K562 (cell line): ENCODE measurements around the gene IP6K3. TPM values are rescaled to one million over a fixed set of nuclear protein-coding genes. Genes with fewer than 3 reads are reported as not detected.
A peak's percentile ranks its signal among the peaks of the same experiment; 100 is the strongest.

Source experiments
- DNMT1 ChIP-seq: fragments of 450-650 bp; IDR thresholded peaks from 2 replicates; pipeline ENCODE4 v1.6.1; 2016; ENCODE audit warnings: antibody characterized with exemption, mild to moderate bottlenecking
- NR2F6 ChIP-seq: fragments of 450-650 bp; formaldehyde crosslinking; IDR thresholded peaks from 2 replicates; pipeline ENCODE4 v1.4.0; 2020; ENCODE audit warnings: mild to moderate bottlenecking
- polyA plus RNA-seq, 8 experiments: library from polyadenylated mRNA; depleted of rRNA in 4 of 8; stranded (reverse) in 5 of 8; unstranded in 3 of 8; fragments of >200 nt; fragmentation: Nextera tagmentation in 2 of 8; fragmentation: Illumina TruSeq in 1 of 8; extraction: Ambion mirVana in 2 of 8; extraction: Trizol in 1 of 8; gene quantifications; 2 replicates each; pipeline versions ENCODE4 v1.2.1 to v1.2.3, GENCODE V29; 2011 to 2014; ENCODE audit warnings: inconsistent platforms in 1 of 8, missing spikeins in 1 of 8
- total RNA-seq, 7 experiments: library from RNA; depleted of rRNA in 6 of 7; stranded (reverse); fragments of >200 nt in 6 of 7; fragmentation: Illumina TruSeq in 2 of 7; extraction: Trizol in 2 of 7; gene quantifications; 2 replicates each; pipeline versions ENCODE4 v1.2.1 to v1.2.3, GENCODE V29; 2011 to 2021; ENCODE audit warnings: low replicate concordance in 1 of 7
- TF ChIP-seq, protein P1 (sequence below), 2 experiments: fragments of 450-650 bp; IDR thresholded peaks; 2 replicates each; pipeline ENCODE4 v1.6.1; 2016; ENCODE audit warnings: mild to moderate bottlenecking in 2 of 2, borderline replicate concordance in 1 of 2, low read depth in 1 of 2, moderate library complexity in 1 of 2

Gene IP6K3
- total and polyA plus RNA-seq, 9 of the 15 experiments (the other 6 are each of a cell fraction or from before 2014, with no cell fraction given) = not detected

DNA sequence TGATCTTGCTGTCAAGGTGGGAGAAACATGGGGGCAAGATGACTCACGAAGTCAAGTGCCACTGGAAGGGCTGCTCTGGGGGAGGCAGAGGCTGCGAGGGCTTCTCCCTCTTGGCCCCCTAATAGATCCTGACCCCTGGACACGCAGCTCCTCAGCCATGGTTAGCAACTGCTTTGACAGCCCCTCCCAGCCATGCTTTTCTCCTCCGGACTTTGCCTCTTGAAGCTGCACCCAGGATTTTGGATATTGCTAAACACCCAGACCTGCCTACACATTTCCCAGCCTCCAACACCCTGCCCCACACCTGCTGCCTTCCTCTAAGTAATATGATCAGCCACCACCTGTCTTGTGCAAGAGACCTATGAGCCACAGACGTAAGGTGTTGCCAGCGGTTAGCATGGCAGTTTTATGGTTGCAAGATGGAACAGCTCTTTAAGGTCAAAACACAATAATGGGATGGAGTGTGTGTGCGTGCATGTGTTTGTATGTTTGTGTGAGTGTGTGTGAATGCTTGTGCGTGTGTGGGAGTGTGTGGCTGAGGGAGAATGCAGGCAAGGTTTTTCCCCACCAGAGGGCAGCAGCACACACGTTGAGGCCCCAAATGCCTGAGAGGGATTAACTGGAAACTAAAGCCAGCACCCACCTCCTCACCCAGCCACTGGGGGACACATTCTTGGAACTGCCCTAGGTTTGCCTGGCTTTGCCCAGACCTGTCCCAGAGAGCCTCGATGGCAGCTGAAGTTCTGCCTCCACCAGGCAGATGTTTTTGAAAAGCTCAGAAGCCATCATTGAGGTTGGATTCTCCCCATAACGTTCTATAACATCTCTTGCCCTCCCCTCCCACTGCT, 2.5 kb downstream of the IP6K3 start (continued):
- TF ChIP-seq, protein P1, sequence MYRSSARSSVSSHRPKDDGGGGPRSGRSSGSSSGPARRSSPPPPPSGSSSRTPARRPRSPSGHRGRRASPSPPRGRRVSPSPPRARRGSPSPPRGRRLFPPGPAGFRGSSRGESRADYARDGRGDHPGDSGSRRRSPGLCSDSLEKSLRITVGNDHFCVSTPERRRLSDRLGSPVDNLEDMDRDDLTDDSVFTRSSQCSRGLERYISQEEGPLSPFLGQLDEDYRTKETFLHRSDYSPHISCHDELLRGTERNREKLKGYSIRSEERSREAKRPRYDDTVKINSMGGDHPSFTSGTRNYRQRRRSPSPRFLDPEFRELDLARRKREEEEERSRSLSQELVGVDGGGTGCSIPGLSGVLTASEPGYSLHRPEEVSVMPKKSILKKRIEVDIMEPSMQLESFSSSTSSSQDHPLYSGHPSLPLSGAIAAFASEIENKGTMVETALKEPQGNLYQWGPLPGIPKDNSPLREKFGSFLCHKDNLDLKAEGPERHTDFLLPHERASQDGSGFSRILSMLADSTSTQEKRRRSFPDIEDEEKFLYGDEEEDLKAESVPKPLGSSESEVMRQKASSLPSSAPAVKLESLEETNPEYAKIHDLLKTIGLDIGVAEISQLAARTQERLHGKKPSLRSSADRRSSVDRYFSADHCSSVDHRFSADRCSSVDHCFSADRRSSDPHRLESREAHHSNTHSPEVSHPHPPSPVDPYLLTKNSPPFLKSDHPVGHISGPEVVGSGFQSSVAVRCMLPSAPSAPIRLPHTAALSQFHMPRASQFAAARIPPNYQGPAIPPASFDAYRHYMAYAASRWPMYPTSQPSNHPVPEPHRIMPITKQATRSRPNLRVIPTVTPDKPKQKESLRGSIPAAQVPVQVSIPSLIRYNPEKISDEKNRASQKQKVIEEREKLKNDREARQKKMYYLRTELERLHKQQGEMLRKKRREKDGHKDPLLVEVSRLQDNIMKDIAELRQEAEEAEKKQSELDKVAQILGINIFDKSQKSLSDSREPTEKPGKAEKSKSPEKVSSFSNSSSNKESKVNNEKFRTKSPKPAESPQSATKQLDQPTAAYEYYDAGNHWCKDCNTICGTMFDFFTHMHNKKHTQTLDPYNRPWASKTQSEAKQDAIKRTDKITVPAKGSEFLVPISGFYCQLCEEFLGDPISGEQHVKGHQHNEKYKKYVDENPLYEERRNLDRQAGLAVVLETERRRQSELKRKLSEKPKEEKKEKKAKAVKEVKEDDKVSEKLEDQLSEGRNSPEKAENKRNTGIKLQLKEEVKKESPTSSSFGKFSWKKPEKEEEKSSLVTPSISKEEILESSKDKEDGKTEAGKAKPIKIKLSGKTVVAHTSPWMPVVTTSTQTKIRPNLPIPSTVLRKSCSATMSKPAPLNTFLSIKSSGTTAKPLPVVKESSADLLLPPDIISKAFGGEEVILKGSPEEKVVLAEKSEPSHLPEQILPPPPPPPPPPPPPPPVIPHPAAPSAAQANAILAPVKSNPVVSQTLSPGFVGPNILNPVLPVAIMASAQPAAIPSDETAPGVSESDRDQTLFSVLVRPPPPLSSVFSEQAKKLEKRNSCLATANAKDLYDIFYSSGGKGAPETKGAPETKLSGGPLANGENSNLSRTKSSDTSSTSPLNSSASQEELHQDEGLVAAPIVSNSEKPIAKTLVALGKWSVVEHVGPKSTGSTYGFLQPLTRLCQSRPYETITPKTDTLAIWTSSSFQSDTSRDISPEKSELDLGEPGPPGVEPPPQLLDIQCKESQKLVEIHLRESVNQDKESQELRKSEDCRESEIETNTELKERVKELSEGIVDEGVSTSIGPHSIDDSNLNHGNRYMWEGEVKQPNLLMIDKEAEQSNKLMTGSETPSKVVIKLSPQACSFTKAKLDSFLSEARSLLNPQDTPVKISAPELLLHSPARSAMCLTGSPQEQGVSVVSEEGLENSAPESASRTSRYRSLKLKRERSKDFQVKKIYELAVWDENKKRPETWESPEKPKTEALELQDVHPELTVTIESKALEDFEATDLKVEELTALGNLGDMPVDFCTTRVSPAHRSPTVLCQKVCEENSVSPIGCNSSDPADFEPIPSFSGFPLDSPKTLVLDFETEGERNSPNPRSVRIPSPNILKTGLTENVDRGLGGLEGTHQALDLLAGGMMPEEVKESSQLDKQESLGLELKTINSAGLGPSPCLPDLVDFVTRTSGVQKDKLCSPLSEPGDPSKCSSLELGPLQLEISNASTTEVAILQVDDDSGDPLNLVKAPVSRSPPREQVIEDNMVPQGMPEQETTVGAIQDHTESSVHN (IDR thresholded peaks at IDR 0.05; ENCODE audit: borderline replicate concordance in 1 of 2, low read depth in 1 of 2) = no peak
- TF ChIP-seq DNMT1 (0 out of 2 replicates have a peak, but pooled peaks have one; percentile 64), NR2F6 (CRISPR knock-in tag) (no peak)
